Left renal cortex interstitium (tissue), 4 donors: ENCODE results near the gene SPATA17. TPM values are rescaled to one million over a fixed set of nuclear protein-coding genes. Genes with fewer than 3 reads are reported as not detected.

Experiments
- DNase-seq, 4 donors: peaks; one replicate each; pipeline ENCODE4 v3.0.0-alpha.2; 2013; ENCODE audit warnings: low read depth in 4 of 4, low spot score in 2 of 4, missing footprints in 1 of 4
- polyA plus RNA-seq, 4 donors: library from polyadenylated mRNA; unstranded; fragments of 120-200 nt; gene quantifications; one replicate each; pipeline ENCODE4 v1.2.1, GENCODE V29; 2013; ENCODE audit not compliant: insufficient read length in 4 of 4

The SPATA17 gene
- polyA plus RNA-seq, 4 donors = 11.6 to 14.9 (median 14.4) TPM

DNA sequence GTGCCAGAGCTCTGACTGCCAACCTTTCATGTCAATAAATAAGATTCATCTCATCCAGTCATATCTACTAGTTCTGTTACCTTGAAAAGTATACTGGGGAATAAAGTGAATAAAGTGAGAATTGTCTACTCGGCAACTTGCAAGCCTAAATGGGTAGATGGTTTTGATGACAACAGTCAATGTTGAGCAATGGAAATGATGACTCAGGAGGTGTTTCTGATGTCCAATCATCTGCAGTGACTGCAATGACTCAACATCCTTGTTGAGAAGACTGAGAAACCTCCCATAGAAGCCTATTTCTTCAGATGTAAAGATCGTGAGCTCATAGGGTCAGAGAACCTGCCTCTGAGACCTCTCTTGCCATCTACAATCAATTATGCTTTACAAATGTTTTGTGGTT lies 276.4 kb downstream of the SPATA17 start:
- no peak for DNase-seq

DNA sequence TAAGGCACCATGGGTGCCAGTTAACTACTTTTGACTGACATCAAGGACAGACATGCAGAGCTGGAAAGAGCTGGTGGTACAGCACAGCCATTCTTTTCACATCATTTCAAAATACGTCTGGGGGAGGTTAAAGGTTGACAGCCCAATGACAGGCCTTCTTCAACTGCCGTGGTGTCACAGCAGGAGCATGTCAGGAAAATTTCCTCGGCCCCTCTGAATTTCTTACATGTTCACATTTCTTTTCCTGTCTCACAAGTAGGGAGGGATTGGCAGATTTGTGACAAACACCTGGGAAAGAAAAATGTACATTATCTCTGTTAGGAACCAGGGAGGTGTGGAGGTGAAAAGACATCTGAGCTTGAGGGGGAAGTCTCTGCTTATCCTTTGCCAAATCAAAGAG lies 279.1 kb downstream of the SPATA17 start:
- DNase-seq = no peak

DNA sequence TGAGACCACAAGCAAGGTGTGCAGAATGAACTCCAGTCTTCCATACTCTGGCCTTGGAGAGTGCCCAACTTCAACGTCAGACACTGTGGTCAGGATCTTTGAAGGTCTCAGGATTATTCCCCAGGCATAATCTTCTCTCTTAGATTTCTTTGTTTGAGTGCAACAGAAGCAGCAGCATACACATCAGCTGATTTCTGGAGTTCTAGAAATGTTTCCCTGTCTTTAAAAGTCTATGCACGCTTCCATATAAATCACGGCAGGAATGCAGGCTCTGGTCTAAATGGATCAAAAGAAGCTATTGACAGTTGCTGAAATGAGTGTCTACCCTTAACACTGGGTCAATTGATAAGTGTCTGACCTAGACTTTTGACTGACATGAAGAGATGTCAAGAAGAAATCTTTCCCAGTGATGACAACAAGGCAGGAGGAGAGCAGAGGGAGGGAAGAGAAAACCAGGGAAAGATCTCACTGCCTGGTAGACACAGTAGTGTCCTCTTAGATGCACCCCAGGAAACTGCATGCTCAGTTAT lies 279.7 kb downstream of the SPATA17 start:
- no peak for DNase-seq

DNA sequence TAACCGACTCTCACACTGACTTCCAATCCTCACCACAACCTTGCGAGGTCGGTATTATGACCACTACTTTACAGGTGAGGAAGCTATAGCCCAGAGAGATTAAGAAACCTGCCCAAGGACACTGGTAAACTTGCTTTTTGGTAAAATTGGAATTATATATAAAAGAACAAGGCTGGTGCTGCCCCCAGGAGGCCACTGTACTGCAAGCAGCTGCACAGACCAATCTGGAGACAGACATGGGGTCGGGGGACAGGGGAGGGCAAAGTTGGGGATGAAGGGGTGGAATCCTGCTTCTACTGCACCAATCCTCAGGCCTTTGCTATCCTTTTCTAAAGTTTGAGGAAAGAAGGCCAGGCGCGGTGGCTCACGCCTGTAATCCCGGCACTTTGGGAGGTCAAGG lies 280.8 kb downstream of the SPATA17 start:
- no peak for DNase-seq

DNA sequence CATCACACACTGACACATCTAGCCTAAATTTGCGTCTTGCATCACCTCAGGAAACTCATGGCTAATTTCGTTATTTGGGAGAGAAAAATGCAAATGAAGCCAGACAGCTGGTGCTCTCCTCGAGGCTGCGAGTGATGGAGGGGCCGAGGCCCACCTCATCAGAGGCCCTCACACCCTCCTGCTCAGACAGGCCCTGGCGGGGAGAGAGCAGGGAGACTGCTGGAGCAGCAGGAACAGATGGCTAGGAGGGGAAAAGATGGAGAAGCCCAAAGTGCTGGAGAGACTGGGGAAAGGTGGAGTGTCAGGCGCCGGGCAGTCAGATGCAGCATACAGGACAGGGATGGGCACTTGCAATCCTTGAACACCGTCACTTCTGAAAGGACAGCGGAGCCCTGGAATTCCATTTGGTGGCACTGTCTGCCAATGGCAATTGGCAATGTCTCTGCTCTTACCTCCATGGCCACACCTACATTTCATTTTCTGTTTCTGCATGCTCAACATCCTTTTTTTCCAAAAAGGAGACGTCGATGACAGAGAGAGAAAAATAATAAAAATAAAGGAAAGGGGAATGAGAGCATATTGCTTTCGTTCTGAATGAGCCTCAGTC lies 286.2 kb downstream of the SPATA17 start:
- DNase-seq = no peak

DNA sequence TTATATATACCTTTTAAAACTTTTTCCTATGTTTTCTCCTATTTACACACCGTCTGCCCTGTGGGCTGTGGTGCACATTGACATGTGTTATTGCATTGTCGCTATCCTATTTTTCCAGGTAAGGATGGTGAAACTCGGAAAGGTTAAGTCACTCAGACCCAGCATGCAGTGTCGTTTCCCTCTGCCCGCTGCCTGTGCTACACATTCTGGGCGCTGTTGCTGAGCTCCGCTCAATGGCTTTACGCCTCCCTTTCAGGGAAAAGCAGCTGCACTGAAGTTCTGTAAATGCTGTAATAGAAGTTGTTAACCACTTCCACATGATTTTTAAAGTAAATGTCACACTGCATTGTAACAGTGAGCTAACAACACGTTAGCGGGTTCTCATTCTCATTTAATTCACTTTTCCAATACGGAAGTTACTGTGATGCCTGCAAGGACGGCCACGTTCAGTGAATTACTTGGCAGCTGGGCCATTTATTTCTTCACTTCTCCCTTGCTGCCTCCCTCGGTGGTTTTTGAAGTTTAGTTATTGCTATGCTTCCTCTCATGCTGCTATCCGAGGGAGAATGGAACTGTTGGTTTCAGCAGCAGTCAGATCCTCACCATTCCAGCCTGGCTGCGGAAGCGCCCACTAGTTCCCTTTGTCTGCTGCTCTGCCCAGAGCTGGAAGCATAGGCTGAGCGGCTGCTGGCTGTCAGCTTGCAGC lies 288.7 kb downstream of the SPATA17 start:
- no peak for DNase-seq

Other genes starting within 250 kb of the SPATA17 start
- 10 to 100 TPM; 24.0 to 27.8 (median 25.2) TPM for gene GPATCH2, start 254 bp upstream of the SPATA17 start, polyA plus RNA-seq